Measurements from ENCODE around the gene NAT9. TPM values are rescaled to one million over a fixed set of nuclear protein-coding genes. Genes with fewer than 3 reads are reported as not detected.

Gene NAT9
- total and polyA plus RNA-seq, 2 donors (not counting 3 experiments of a cell fraction or from before 2014, with no cell fraction given): 39.3 to 44.8 TPM

- H3K9ac ChIP-seq (replicated peaks; ENCODE audit: extremely low read depth, insufficient read depth, low read length): no peak overlapping the region
- no peaks in the 10 kb centered on the region for H3K36me3 ChIP-seq (ENCODE audit: control insufficient read depth in 2 of 2, extremely low read depth in 1 of 2, insufficient read depth in 2 of 2, low read length in 2 of 2)
- H3K9me3 ChIP-seq (replicated peaks; ENCODE audit: control insufficient read depth, insufficient read depth, low read length): no peaks in the 10 kb centered on the region
- peaks cover 29 to 39% of the 10 kb centered on the region in 2 experiments for H3K27me3 ChIP-seq (ENCODE audit: control insufficient read depth in 2 of 2, insufficient read depth in 2 of 2, low read length in 2 of 2)
- intact Hi-C loops (cut with micrococcal nuclease) (no loop called here), dilution Hi-C loops (cut with MboI; ENCODE audit: extremely low pct_ligation_motif_present, low sequenced_read_pairs) (no loop called here)
- BruUV-seq (replicated peaks): no TSS peak
- no peak overlapping the region for H2AFZ ChIP-seq (ENCODE audit: low read depth, low read length)
- CTCF ChIA-PET: interaction anchor here (1.9 to 4.1 kb wide), 2 partner anchors 10 to 81 kb away, joined by 5 to 131 read pairs; no protein-coding TSS in a partner anchor
- no peak overlapping the region for H3K4me2 ChIP-seq (ENCODE audit: insufficient read depth, low read length)
- H3K4me1 ChIP-seq (ENCODE audit: control insufficient read depth, extremely low read depth, insufficient read depth, low read length): peaks cover 8% of the 10 kb centered on the region
- no peaks in the 10 kb centered on the region for H3K79me2 ChIP-seq (ENCODE audit: control insufficient read depth, insufficient read depth, low read length)
- POLR2A ChIA-PET: no interaction called here
- H3K9me1 ChIP-seq (replicated peaks; ENCODE audit: control insufficient read depth, extremely low read depth, insufficient read depth, low read length): no peaks in the 10 kb centered on the region
- TF ChIP-seq JUN (IDR thresholded peaks at IDR 0.05; ENCODE audit: borderline replicate concordance, insufficient read depth, insufficient read length, low read depth): no peak
- TF ChIP-seq POLR2AphosphoS5 (IDR thresholded peaks at IDR 0.05; ENCODE audit: insufficient read depth, low read depth, low read length): no peak
- TF ChIP-seq MYC (IDR thresholded peaks at IDR 0.05; ENCODE audit: low read depth, low read length): no peak
- TF ChIP-seq FOS (IDR thresholded peaks at IDR 0.05; ENCODE audit: borderline replicate concordance, insufficient read depth, low read length): no peak
- no peak for TF ChIP-seq EZH2 (IDR thresholded peaks at IDR 0.05; ENCODE audit: borderline replicate concordance, low read depth, low read length, severe bottlenecking)
- TF ChIP-seq POLR2A (IDR thresholded peaks at IDR 0.05; ENCODE audit: low read depth, low read length): no peak
- no peak for TF ChIP-seq MAX (IDR thresholded peaks at IDR 0.05; ENCODE audit: insufficient read depth, insufficient read length)
- TF ChIP-seq GATA2 (IDR thresholded peaks at IDR 0.05; ENCODE audit: insufficient read depth, insufficient read length, low read depth, low read length): no peak
- no peak for TF ChIP-seq CTCF (IDR thresholded peaks at IDR 0.05; ENCODE audit: extremely low read depth in 1 of 2, insufficient read depth in 1 of 2, low read depth in 1 of 2, low read length in 2 of 2)
- no peak overlapping the region for H3K27ac ChIP-seq (ENCODE audit: insufficient read depth, low read depth, low read length)
- DNase-seq (ENCODE audit: low read depth, low spot score): no peak
- H4K20me1 ChIP-seq (replicated peaks; ENCODE audit: control insufficient read depth, extremely low read depth, insufficient read depth, low read length): no peaks in the 10 kb centered on the region
- FAIRE-seq: no peak
- H3K4me3 ChIP-seq (replicated peaks in 1 of 3; ENCODE audit: insufficient read depth in 1 of 3, low read depth in 1 of 3, low read length in 3 of 3): no peak overlapping the region
Observed at GRCh38 chr17:74739227-74739831, 36.8 kb downstream of the NAT9 start.

Measured in endothelial cell of umbilical vein (primary cell).